ENCODE results near the gene GLIPR2.

GLIPR2 gene

GRCh38 chr9:36112516-36112915, 24.0 kb upstream of the GLIPR2 start:
- no peak for TF ChIP-seq CTCF (IDR thresholded peaks at IDR 0.05; ENCODE audit: borderline replicate concordance, insufficient read depth, low read depth, low read length)
- no peak overlapping the region for H3K4me3 ChIP-seq (ENCODE audit: low read depth, low read length)

DNA sequence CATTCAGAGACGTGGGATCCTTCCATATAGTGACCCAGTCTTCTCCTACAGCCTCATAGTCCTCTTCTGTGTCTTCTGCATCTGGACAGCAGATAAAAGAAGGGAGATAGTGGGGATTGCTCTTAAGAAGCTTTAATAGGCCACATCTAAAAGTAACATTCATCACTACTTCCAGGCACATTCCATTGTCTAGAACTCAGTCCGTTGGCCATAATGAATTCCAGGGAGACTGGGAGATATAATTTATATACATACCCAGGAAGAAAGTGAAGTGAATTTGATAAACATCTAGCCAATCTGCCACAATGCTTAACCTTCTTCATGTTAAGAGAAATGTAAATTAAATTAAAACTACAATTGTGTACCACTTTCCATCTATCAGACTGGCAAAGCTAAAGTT, 22.5 kb upstream of the GLIPR2 start:
- no peak overlapping the region for H3K4me3 ChIP-seq (ENCODE audit: low read depth, low read length)
- no peak for TF ChIP-seq CTCF (IDR thresholded peaks at IDR 0.05; ENCODE audit: borderline replicate concordance, insufficient read depth, low read depth, low read length)

DNA sequence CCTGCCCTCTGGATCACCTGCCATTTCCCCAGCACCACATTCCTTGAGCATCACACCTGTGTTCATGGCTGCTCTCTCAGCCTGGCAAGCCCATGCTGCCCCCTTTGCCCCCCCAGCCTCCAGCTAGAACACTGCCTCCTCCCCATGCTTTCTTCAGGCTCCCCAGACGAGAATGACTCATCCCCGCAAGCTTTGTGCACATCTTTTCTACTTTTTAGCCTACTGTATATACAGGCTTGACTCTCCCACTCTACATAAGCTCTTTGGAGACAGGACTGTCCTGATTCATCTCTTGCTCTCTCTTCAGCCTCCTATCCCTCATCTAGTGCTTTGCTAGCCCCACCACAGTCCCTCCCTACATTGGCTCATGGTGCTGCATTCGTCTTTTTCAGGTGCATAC, 19.9 kb upstream of the GLIPR2 start:
- no peak for TF ChIP-seq CTCF (IDR thresholded peaks at IDR 0.05; ENCODE audit: borderline replicate concordance, insufficient read depth, low read depth, low read length)
- no peak overlapping the region for H3K4me3 ChIP-seq (ENCODE audit: low read depth, low read length)

GRCh38 chr9:36118201-36118600, 18.3 kb upstream of the GLIPR2 start:
- no peak overlapping the region for H3K4me3 ChIP-seq (ENCODE audit: low read depth, low read length)
- no peak for TF ChIP-seq CTCF (IDR thresholded peaks at IDR 0.05; ENCODE audit: borderline replicate concordance, insufficient read depth, low read depth, low read length)

DNA sequence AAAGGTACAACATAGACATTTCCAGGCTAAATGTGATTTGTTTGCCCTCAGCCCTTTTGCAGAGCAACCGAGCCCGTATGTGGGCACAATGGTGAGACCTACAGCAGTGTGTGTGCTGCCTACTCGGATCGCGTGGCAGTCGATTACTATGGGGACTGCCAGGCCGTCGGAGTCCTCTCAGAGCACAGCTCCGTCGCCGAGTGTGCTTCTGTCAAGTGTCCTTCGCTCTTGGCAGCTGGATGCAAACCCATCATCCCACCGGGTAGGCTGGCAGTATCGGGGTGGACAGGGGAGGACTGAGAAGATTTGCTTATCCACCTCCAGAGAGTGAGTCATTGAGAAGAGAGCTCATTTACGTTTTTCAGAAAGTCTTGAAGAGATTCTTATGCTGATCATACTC, 17.8 kb upstream of the GLIPR2 start:
- no peak for TF ChIP-seq CTCF (IDR thresholded peaks at IDR 0.05; ENCODE audit: borderline replicate concordance, insufficient read depth, low read depth, low read length)
- H3K4me3 ChIP-seq (ENCODE audit: low read depth, low read length), result no peak overlapping the region

GRCh38 chr9:36119476-36119875, 17.1 kb upstream of the GLIPR2 start:
- H3K4me3 ChIP-seq (ENCODE audit: low read depth, low read length), result no peak overlapping the region
- TF ChIP-seq CTCF (IDR thresholded peaks at IDR 0.05; ENCODE audit: borderline replicate concordance, insufficient read depth, low read depth, low read length), result no peak

GRCh38 chr9:36120705-36121104, 15.8 kb upstream of the GLIPR2 start:
- TF ChIP-seq CTCF (IDR thresholded peaks at IDR 0.05; ENCODE audit: borderline replicate concordance, insufficient read depth, low read depth, low read length), result no peak
- no peak overlapping the region for H3K4me3 ChIP-seq (ENCODE audit: low read depth, low read length)
